Diencephalon (tissue), 1 donor: ENCODE measurements around the gene OR11H12. TPM values are rescaled to one million over a fixed set of nuclear protein-coding genes. Genes with fewer than 3 reads are reported as not detected.

Source experiments
- small RNA-seq: library from RNA; depleted of rRNA; stranded (forward); fragments of <200 nt; gene quantifications from one replicate; pipeline ENCODE3, GENCODE V24; 2014
- total RNA-seq: library from RNA; depleted of rRNA; stranded (reverse); fragments of >200 nt; gene quantifications from one replicate; pipeline ENCODE4 v1.2.3, GENCODE V29; 2014

The OR11H12 gene, protein sequence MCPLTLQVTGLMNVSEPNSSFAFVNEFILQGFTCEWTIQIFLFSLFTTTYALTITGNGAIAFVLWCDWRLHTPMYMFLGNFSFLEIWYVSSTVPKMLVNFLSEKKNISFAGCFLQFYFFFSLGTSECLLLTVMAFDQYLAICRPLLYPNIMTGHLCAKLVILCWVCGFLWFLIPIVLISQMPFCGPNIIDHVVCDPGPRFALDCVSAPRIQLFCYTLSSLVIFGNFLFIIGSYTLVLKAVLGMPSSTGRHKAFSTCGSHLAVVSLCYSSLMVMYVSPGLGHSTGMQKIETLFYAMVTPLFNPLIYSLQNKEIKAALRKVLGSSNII
- not detected for total RNA-seq

DNA sequence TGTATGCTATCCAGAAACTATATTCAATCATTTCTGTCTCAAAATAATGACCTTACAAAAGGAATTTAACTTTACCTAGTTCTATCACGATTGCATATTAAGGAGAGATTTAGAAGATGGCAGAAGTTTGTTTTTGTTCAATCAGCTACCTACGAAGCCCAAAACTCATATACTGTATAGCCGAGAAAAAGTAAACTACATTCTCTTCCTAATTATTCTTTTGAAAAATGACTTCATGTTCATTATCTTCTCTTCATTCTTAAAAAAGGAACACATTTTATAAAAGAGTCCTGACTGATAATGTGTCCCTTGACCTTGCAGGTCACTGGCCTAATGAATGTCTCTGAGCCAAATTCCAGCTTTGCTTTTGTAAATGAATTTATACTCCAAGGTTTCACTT, at the start of gene OR11H12:
OR11H12 (plus strand) TSS at position 301 of the 400 bp plus-strand sequence; CDS start at position 301, 0 bp downstream.

Small RNA genes within 50 kb of the gene (small RNA-seq; reads per million reads assigned to genes)
- gene CR383656.6, result not detected
- not detected for gene CR383656.7
- not detected for gene CR383656.9
